Upper lobe of left lung (tissue), 4 donors: ENCODE measurements around the gene TMEM255A.

ENCODE experiments used
- EP300 ChIP-seq, 4 donors: sonication (generic); formaldehyde crosslinking; IDR thresholded peaks; one replicate each; pipeline ENCODE4 v1.5.1; 2017; ENCODE audit warnings: antibody characterized with exemption in 4 of 4, control low read depth in 2 of 4
- POLR2AphosphoS5 ChIP-seq, 2 donors: sonication (generic); formaldehyde crosslinking; IDR thresholded peaks; one replicate each; pipeline ENCODE4 v1.5.1; 2017; ENCODE audit warnings: antibody characterized with exemption in 2 of 2
- TF ChIP-seq, protein P1 (sequence below), 6 experiments: fragments of 450-650 bp in 4 of 6; fragments of 200-600 bp in 2 of 6; sonication (generic) in 2 of 6; IDR thresholded peaks; one replicate each; pipeline ENCODE4 v1.5.1; 2016 to 2019; ENCODE audit warnings: antibody characterized with exemption in 6 of 6

DNA sequence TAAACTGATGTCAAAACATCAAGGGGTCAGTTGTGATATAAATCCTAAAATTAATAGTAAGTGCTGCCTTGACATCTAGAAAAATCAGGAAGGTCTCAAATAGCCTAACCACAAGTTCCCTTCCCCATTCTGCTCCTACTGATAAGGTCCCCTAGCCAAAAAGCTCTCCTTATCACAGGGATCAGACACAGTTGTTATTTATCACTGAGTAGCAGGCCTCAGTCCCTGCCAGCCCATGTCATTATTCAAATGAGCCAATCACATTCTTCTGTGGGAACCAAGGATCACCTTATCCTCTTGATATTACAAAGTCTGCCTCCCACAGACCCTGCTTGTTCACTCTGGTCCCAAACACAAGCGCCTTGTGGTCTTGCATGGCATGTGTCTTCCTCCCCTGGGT, 23.3 kb upstream of the TMEM255A start:
- TF ChIP-seq POLR2AphosphoS5 (IDR thresholded peaks at IDR 0.05) (no peak), EP300 (IDR thresholded peaks at IDR 0.05) (no peak)
- TF ChIP-seq, protein P1, sequence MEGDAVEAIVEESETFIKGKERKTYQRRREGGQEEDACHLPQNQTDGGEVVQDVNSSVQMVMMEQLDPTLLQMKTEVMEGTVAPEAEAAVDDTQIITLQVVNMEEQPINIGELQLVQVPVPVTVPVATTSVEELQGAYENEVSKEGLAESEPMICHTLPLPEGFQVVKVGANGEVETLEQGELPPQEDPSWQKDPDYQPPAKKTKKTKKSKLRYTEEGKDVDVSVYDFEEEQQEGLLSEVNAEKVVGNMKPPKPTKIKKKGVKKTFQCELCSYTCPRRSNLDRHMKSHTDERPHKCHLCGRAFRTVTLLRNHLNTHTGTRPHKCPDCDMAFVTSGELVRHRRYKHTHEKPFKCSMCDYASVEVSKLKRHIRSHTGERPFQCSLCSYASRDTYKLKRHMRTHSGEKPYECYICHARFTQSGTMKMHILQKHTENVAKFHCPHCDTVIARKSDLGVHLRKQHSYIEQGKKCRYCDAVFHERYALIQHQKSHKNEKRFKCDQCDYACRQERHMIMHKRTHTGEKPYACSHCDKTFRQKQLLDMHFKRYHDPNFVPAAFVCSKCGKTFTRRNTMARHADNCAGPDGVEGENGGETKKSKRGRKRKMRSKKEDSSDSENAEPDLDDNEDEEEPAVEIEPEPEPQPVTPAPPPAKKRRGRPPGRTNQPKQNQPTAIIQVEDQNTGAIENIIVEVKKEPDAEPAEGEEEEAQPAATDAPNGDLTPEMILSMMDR (IDR thresholded peaks at IDR 0.05), result no peak
